IPS-20b (cell line): Measurements from ENCODE around the gene NR6A1.

ENCODE experiments used
- H3K27ac ChIP-seq: one replicate; pipeline ENCODE4 v1.5.1; 2013; ENCODE audit warnings: low read length
- H3K27me3 ChIP-seq: 2 replicates; pipeline ENCODE4 v1.6.1; 2013; ENCODE audit warnings: mild to moderate bottlenecking, low read length, inconsistent platforms; ENCODE audit not compliant: insufficient read depth
- H3K36me3 ChIP-seq: 2 replicates; pipeline ENCODE4 v1.6.1; 2013; ENCODE audit warnings: low read depth, mild to moderate bottlenecking, inconsistent platforms, low read length, moderate library complexity; ENCODE audit not compliant: insufficient read depth
- H3K4me1 ChIP-seq: 2 replicates; pipeline ENCODE4 v1.6.1; 2013; ENCODE audit warnings: mild to moderate bottlenecking, control low read depth, inconsistent platforms, low read length, moderate library complexity; ENCODE audit not compliant: insufficient read depth
- H3K4me3 ChIP-seq: 2 replicates; pipeline ENCODE4 v1.5.1; 2013; ENCODE audit warnings: mild to moderate bottlenecking, low read length, inconsistent platforms
- H3K9ac ChIP-seq: 2 replicates; pipeline ENCODE4 v1.6.1; 2013; ENCODE audit warnings: low read depth, mild to moderate bottlenecking, inconsistent platforms, low read length, moderate library complexity
- H3K9me3 ChIP-seq: 2 replicates; pipeline ENCODE4 v1.6.1; 2013; ENCODE audit warnings: mild to moderate bottlenecking, low read depth, low read length, inconsistent platforms; ENCODE audit not compliant: insufficient read depth

Gene NR6A1

GRCh38 chr9:124771867-124772679, 962 bp upstream of the NR6A1 start:
- Histone ChIP-seq H3K9ac (peak overlapping the region; percentile 82; the same call in 1 of the 2 replicates), H3K27me3 (peaks cover 53% of the 10 kb centered on the region), H3K4me1 (peaks cover 21% of the 10 kb centered on the region; the same call in 1 of the 2 replicates), H3K36me3 (no peaks in the 10 kb centered on the region), H3K4me3 (peak overlapping the region; percentile 71), H3K9me3 (no peaks in the 10 kb centered on the region), H3K27ac (no peak overlapping the region)

DNA sequence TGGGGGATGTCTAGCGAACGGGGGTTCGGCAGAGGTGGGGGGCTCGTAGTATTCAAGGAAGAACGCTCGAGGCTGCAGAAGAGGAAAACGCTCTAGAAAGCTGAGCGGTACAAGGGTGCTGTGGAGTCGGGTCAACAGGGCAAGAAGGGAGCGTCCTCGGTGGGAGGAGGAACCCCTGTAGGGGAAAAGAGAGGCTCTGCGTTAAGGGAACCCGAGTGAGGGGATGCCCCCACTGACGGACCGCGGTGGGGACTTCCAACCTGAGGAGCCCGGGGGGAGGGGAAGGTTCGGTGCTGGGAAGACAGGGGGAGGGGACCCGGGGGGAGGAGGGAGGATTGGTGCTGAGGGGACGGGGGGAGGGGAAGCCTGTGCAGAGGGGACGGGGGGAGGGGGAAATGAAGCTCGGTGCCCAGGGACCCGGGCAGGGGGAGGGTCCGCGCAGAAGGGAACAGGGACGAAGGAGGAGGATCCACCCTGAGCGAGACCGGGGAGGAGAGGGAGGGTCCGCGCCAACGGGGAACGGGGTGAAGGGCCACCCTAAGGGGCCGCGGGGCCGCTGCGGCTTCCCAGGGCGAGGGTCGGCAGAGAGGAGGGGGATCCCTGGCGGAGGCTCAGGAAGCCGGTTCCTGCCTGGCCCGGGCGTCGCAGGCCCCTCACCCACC, 621 bp downstream of the NR6A1 start:
- Histone ChIP-seq H3K27ac (peak overlapping the region; percentile 18), H3K27me3 (peaks cover 40% of the 10 kb centered on the region), H3K4me1 (peaks cover 37% of the 10 kb centered on the region; the same call in 1 of the 2 replicates), H3K9me3 (no peaks in the 10 kb centered on the region), H3K36me3 (no peaks in the 10 kb centered on the region), H3K9ac (peak overlapping the region; percentile 82; the same call in 1 of the 2 replicates), H3K4me3 (peak overlapping the region; percentile 71)

GRCh38 chr9:124769549-124770358, 1.4 kb downstream of the NR6A1 start:
- peaks cover 37% of the 10 kb centered on the region for H3K27me3 ChIP-seq
- H3K36me3 ChIP-seq = no peaks in the 10 kb centered on the region
- H3K9me3 ChIP-seq = no peaks in the 10 kb centered on the region
- peak overlapping the region; percentile 18 for H3K27ac ChIP-seq
- peak overlapping the region; percentile 71 for H3K4me3 ChIP-seq
- H3K4me1 ChIP-seq = peaks cover 45% of the 10 kb centered on the region; the same call in 1 of the 2 replicates
- peak overlapping the region; percentile 82; the same call in 1 of the 2 replicates for H3K9ac ChIP-seq

DNA sequence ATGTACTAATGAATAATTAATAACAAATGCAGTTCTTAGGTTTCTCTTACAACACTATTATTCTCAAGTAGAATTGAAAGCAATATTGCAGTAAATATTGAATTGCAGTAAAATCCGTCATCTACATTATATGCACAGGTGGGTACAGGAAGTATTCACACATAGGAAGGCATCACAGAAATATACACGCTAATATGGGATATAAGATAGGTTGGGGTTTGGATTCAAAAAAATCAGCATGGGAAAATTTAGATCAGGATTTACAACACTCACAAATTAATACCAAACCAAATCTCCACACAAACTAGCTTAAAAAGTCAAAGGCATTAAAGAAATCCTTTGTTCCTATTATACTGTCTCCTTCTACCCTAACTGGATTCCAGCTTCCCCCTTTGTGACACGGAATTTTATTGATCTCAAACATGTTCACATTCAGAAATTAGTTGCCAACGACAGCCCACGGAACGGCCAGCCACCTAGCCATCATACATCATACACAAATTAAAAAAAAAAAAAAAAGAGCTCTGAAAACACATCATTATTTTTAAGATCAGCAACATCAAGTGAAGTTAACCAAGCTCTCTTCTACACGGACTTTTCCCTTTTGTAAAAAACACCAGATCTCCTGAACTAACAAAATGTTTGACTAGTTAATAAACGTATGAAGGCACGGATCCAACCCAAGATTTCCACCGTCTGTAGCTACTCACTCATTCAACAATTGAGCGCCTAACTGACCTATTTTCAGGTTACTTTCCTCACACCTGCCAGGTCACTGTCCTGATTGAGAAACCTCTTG, 2.2 kb downstream of the NR6A1 start:
- Histone ChIP-seq H3K9ac (peak overlapping the region; percentile 82; the same call in 1 of the 2 replicates), H3K4me3 (peak overlapping the region; percentile 71), H3K27me3 (peaks cover 37% of the 10 kb centered on the region), H3K27ac (no peak overlapping the region), H3K4me1 (peaks cover 52% of the 10 kb centered on the region; the same call in 1 of the 2 replicates), H3K36me3 (no peaks in the 10 kb centered on the region), H3K9me3 (no peaks in the 10 kb centered on the region)

- H3K27ac ChIP-seq = no peak overlapping the region
- peaks cover 55% of the 10 kb centered on the region; the same call in 1 of the 2 replicates for H3K4me1 ChIP-seq
- H3K27me3 ChIP-seq = peaks cover 30% of the 10 kb centered on the region
- peak overlapping the region; percentile 82; the same call in 1 of the 2 replicates for H3K9ac ChIP-seq
- H3K36me3 ChIP-seq = no peaks in the 10 kb centered on the region
- no peaks in the 10 kb centered on the region for H3K9me3 ChIP-seq
- peak overlapping the region; percentile 71 for H3K4me3 ChIP-seq
Observed at GRCh38 chr9:124768334-124768733, 2.8 kb downstream of the NR6A1 start.

- peak overlapping the region; percentile 71 for H3K4me3 ChIP-seq
- no peaks in the 10 kb centered on the region for H3K36me3 ChIP-seq
- no peaks in the 10 kb centered on the region for H3K9me3 ChIP-seq
- H3K4me1 ChIP-seq = peaks cover 60% of the 10 kb centered on the region; the same call in 1 of the 2 replicates
- no peak overlapping the region for H3K27ac ChIP-seq
- peaks cover 29% of the 10 kb centered on the region for H3K27me3 ChIP-seq
- H3K9ac ChIP-seq = peak overlapping the region; percentile 4; the same call in 1 of the 2 replicates
Observed at GRCh38 chr9:124767821-124768220, 3.3 kb downstream of the NR6A1 start.

DNA sequence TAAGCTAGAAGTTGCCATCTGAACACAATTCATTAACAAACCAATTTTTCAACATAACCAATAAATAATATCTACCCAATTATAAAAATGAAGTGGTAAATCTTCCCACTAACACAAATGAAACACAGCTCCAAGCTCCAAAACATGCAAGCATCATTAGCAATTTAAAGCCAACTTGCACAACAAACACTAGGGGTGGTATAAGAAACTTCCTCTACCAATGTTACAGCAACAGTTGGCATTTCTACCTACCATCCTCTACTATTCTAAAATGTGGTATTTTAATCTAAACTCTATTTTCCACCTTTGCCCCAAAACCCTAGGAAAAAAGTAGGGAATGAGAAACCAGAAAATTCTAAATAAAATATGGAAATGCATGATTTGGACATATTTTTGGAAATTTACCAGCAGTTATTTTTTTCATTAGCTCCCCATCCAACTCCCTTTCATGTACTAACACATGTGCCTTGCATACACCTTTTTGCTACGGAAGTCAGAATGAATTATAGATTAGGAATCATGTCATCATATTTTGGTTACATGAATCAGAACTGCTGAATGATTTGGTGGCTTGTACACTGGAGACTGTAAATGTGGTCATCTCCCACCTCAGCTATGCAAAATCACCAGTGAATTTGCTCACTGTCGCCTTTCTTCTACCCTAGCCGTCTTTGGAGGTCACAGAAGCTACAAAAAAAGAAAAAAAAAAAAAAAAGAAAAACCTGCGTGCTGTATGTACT, 4.1 kb downstream of the NR6A1 start:
- peaks cover 22% of the 10 kb centered on the region for H3K27me3 ChIP-seq
- H3K4me3 ChIP-seq = peak overlapping the region; percentile 71
- H3K4me1 ChIP-seq = peaks cover 65% of the 10 kb centered on the region; the same call in 1 of the 2 replicates
- H3K9ac ChIP-seq = peak overlapping the region; percentile 68; the same call in 1 of the 2 replicates
- no peak overlapping the region for H3K27ac ChIP-seq
- H3K36me3 ChIP-seq = no peaks in the 10 kb centered on the region
- H3K9me3 ChIP-seq = no peaks in the 10 kb centered on the region

DNA sequence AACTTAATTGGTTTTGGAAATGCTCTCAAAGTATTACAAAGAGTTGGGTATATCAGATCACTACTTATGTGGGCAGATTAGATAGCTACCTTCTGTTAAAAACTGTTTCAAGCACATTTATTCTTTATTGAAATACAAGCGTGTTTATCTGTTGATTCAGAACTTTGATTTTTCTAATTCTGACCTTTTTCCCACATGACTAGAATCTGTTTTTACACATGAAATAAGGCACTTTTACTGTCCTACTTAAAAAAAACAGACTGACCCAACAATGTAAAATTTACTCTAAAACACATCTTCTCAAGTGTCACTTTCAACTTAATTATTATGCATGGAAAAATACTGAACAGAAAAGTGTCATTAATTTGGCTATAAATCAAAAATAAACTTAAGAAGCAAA, 4.8 kb downstream of the NR6A1 start:
- Histone ChIP-seq H3K9ac (peak overlapping the region; percentile 68; the same call in 1 of the 2 replicates), H3K27ac (no peak overlapping the region), H3K4me3 (peak overlapping the region; percentile 71), H3K36me3 (no peaks in the 10 kb centered on the region), H3K4me1 (peaks cover 71% of the 10 kb centered on the region; the same call in 1 of the 2 replicates), H3K9me3 (no peaks in the 10 kb centered on the region), H3K27me3 (peaks cover 22% of the 10 kb centered on the region)

DNA sequence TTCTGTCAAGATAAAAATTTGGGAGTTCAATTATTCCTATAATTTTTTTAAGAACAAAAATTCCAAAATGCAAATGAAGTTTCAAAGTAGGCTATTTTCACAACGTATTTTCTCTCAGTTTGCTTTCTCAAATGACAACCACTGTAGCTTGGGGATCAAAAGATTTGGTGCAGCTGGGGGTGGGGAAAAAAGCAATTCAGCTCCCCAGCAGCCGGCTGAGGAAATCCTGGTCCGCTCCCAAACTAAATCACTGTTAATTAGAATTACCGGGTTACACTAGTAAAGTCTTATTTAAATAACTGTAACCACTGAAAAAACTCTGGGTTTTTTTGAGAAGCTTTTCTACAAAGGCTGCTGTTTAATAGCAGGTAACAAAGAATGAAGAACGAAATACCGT, 5.7 kb downstream of the NR6A1 start:
- Histone ChIP-seq H3K9me3 (no peaks in the 10 kb centered on the region), H3K4me1 (peaks cover 77% of the 10 kb centered on the region; the same call in 1 of the 2 replicates), H3K27me3 (peaks cover 22% of the 10 kb centered on the region), H3K36me3 (no peaks in the 10 kb centered on the region), H3K4me3 (peak overlapping the region; percentile 71), H3K9ac (peak overlapping the region; percentile 68; the same call in 1 of the 2 replicates), H3K27ac (no peak overlapping the region)

DNA sequence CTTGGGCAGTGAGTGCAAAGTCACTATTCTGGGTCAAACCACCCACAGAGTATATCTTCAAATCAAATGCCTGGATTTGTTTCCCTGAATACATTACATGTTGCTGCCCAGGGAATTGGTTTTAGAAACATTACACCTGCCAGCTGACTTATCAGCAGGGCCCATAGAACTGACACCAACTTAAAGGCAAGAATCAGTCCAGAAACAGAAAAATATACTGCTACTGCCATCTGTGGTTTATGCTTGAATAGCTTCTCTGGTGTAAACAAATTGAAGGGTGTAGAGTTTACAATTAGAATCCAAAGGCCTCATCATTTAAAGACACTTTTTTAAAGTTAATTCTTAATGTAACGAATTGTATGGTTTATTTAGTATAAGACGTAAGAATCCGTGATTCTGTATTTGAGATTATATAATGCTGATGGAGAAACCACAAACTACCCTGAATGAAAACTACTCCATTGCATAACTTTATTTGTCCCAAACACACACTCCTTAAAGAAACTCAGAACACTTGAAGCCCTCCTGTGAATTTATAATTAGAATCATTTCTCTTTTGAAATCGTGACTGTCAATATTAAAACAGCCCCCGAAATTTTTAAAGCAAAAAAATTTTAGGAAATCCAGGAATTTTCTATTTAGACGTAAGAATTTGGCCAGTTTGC, 6.2 kb downstream of the NR6A1 start:
- peak overlapping the region; percentile 71 for H3K4me3 ChIP-seq
- H3K9ac ChIP-seq = peak overlapping the region; percentile 68; the same call in 1 of the 2 replicates
- peaks cover 80% of the 10 kb centered on the region; the same call in 1 of the 2 replicates for H3K4me1 ChIP-seq
- H3K9me3 ChIP-seq = no peaks in the 10 kb centered on the region
- H3K27me3 ChIP-seq = peaks cover 22% of the 10 kb centered on the region
- no peak overlapping the region for H3K27ac ChIP-seq
- no peaks in the 10 kb centered on the region for H3K36me3 ChIP-seq
